ENCODE results near the gene DGKQ.
"Not testable (repeated sequence)": the region's sequence is repeated elsewhere in the genome, so short reads cannot be mapped to it uniquely, and the experiment has no call there.

DGKQ gene

GRCh38 chr4:1004071-1004418 is 30.7 kb upstream of the DGKQ start:
- Histone ChIP-seq H3K9ac (ENCODE audit: low read length) (no peak overlapping the region), H3K4me1 (ENCODE audit: control insufficient read depth, insufficient read depth, low read length) (peaks cover 2% of the 10 kb centered on the region), H3K27ac (ENCODE audit: low read depth, low read length) (no peak overlapping the region), H3K4me3 (ENCODE audit: low read length) (no peak overlapping the region), H3K36me3 (ENCODE audit: control insufficient read depth, insufficient read depth, low read length) (no peaks in the 10 kb centered on the region), H3K27me3 (ENCODE audit: control insufficient read depth, insufficient read depth, low read length) (peaks cover 47% of the 10 kb centered on the region)

- no peak overlapping the region for H3K27ac ChIP-seq (ENCODE audit: low read depth, low read length)
- no peaks in the 10 kb centered on the region for H3K4me1 ChIP-seq (ENCODE audit: control insufficient read depth, insufficient read depth, low read length)
- no peak overlapping the region for H3K9ac ChIP-seq (ENCODE audit: low read length)
- H3K27me3 ChIP-seq (ENCODE audit: control insufficient read depth, insufficient read depth, low read length): peaks cover 49% of the 10 kb centered on the region
- H3K36me3 ChIP-seq (ENCODE audit: control insufficient read depth, insufficient read depth, low read length): no peaks in the 10 kb centered on the region
- H3K4me3 ChIP-seq (ENCODE audit: low read length): no peak overlapping the region
These were observed 30.1 kb upstream of the DGKQ start for GRCh38 chr4:1003271-1004070.

- peaks cover 48% of the 10 kb centered on the region for H3K27me3 ChIP-seq (ENCODE audit: control insufficient read depth, insufficient read depth, low read length)
- no peaks in the 10 kb centered on the region for H3K36me3 ChIP-seq (ENCODE audit: control insufficient read depth, insufficient read depth, low read length)
- no peaks in the 10 kb centered on the region for H3K4me1 ChIP-seq (ENCODE audit: control insufficient read depth, insufficient read depth, low read length)
- H3K9ac ChIP-seq (ENCODE audit: low read length): no peak overlapping the region
- H3K27ac ChIP-seq (ENCODE audit: low read depth, low read length): no peak overlapping the region
- no peak overlapping the region for H3K4me3 ChIP-seq (ENCODE audit: low read length)
These were observed 29.4 kb upstream of the DGKQ start for GRCh38 chr4:1002631-1003251.

- H3K27me3 ChIP-seq (ENCODE audit: control insufficient read depth, insufficient read depth, low read length): peaks cover 52% of the 10 kb centered on the region
- no peak overlapping the region for H3K27ac ChIP-seq (ENCODE audit: low read depth, low read length)
- H3K4me3 ChIP-seq (ENCODE audit: low read length): no peak overlapping the region
- H3K9ac ChIP-seq (ENCODE audit: low read length): no peak overlapping the region
- no peaks in the 10 kb centered on the region for H3K4me1 ChIP-seq (ENCODE audit: control insufficient read depth, insufficient read depth, low read length)
- no peaks in the 10 kb centered on the region for H3K36me3 ChIP-seq (ENCODE audit: control insufficient read depth, insufficient read depth, low read length)
These were observed 28.8 kb upstream of the DGKQ start for GRCh38 chr4:1002131-1002630.

GRCh38 chr4:1001561-1002130 is 28.3 kb upstream of the DGKQ start:
- no peak overlapping the region for H3K4me3 ChIP-seq (ENCODE audit: low read length)
- peaks cover 53% of the 10 kb centered on the region for H3K27me3 ChIP-seq (ENCODE audit: control insufficient read depth, insufficient read depth, low read length)

GRCh38 chr4:1000686-1001260 is 27.4 kb upstream of the DGKQ start:
- no peaks in the 10 kb centered on the region for H3K4me1 ChIP-seq (ENCODE audit: control insufficient read depth, insufficient read depth, low read length)
- no peak overlapping the region for H3K9ac ChIP-seq (ENCODE audit: low read length)
- H3K4me3 ChIP-seq (ENCODE audit: low read length): no peak overlapping the region
- no peak overlapping the region for H3K27ac ChIP-seq (ENCODE audit: low read depth, low read length)
- no peaks in the 10 kb centered on the region for H3K36me3 ChIP-seq (ENCODE audit: control insufficient read depth, insufficient read depth, low read length)
- peaks cover 57% of the 10 kb centered on the region for H3K27me3 ChIP-seq (ENCODE audit: control insufficient read depth, insufficient read depth, low read length)

More at GRCh38 chr4:1001561-1002130, 28.3 kb upstream of the DGKQ start:
- H3K9ac ChIP-seq (ENCODE audit: low read length): no peak overlapping the region
- no peaks in the 10 kb centered on the region for H3K36me3 ChIP-seq (ENCODE audit: control insufficient read depth, insufficient read depth, low read length)
- no peak overlapping the region for H3K27ac ChIP-seq (ENCODE audit: low read depth, low read length)
- H3K4me1 ChIP-seq (ENCODE audit: control insufficient read depth, insufficient read depth, low read length): no peaks in the 10 kb centered on the region

- H3K4me1 ChIP-seq (ENCODE audit: control insufficient read depth, insufficient read depth, low read length): no peaks in the 10 kb centered on the region
- no peaks in the 10 kb centered on the region for H3K36me3 ChIP-seq (ENCODE audit: control insufficient read depth, insufficient read depth, low read length)
- H3K4me3 ChIP-seq (ENCODE audit: low read length): no peak overlapping the region
- H3K9ac ChIP-seq (ENCODE audit: low read length): no peak overlapping the region
- H3K27me3 ChIP-seq (ENCODE audit: control insufficient read depth, insufficient read depth, low read length): peaks cover 50% of the 10 kb centered on the region
- H3K27ac ChIP-seq (ENCODE audit: low read depth, low read length): no peak overlapping the region
These were observed 26.6 kb upstream of the DGKQ start for GRCh38 chr4:999882-1000425.

- not testable (repeated sequence) for H3K36me3 ChIP-seq (ENCODE audit: control insufficient read depth, insufficient read depth, low read length); H3K9ac ChIP-seq (ENCODE audit: low read length); H3K4me1 ChIP-seq (ENCODE audit: control insufficient read depth, insufficient read depth, low read length); H3K4me3 ChIP-seq (ENCODE audit: low read length); H3K27ac ChIP-seq (ENCODE audit: low read depth, low read length)
- peaks cover 45% of the 10 kb centered on the region for H3K27me3 ChIP-seq (ENCODE audit: control insufficient read depth, insufficient read depth, low read length)
These were observed 26.0 kb upstream of the DGKQ start for GRCh38 chr4:999240-999863.

- Histone ChIP-seq H3K9ac (ENCODE audit: low read length) (no peak overlapping the region), H3K36me3 (ENCODE audit: control insufficient read depth, insufficient read depth, low read length) (no peaks in the 10 kb centered on the region), H3K4me1 (ENCODE audit: control insufficient read depth, insufficient read depth, low read length) (no peaks in the 10 kb centered on the region), H3K27me3 (ENCODE audit: control insufficient read depth, insufficient read depth, low read length) (peaks cover 42% of the 10 kb centered on the region), H3K4me3 (ENCODE audit: low read length) (no peak overlapping the region), H3K27ac (ENCODE audit: low read depth, low read length) (no peak overlapping the region)
These were observed 24.8 kb upstream of the DGKQ start for GRCh38 chr4:998096-998691.

- Histone ChIP-seq H3K4me3 (ENCODE audit: low read length) (peak overlapping the region; percentile 32), H3K36me3 (ENCODE audit: control insufficient read depth, insufficient read depth, low read length) (no peaks in the 10 kb centered on the region), H3K27me3 (ENCODE audit: control insufficient read depth, insufficient read depth, low read length) (peaks cover 42% of the 10 kb centered on the region), H3K4me1 (ENCODE audit: control insufficient read depth, insufficient read depth, low read length) (no peaks in the 10 kb centered on the region), H3K27ac (ENCODE audit: low read depth, low read length) (no peak overlapping the region), H3K9ac (ENCODE audit: low read length) (no peak overlapping the region)
These were observed 24.2 kb upstream of the DGKQ start for GRCh38 chr4:997375-998071.

- Histone ChIP-seq H3K4me1 (ENCODE audit: control insufficient read depth, insufficient read depth, low read length) (no peaks in the 10 kb centered on the region), H3K9ac (ENCODE audit: low read length) (no peak overlapping the region), H3K27me3 (ENCODE audit: control insufficient read depth, insufficient read depth, low read length) (peaks cover 39% of the 10 kb centered on the region), H3K27ac (ENCODE audit: low read depth, low read length) (no peak overlapping the region), H3K4me3 (ENCODE audit: low read length) (no peak overlapping the region), H3K36me3 (ENCODE audit: control insufficient read depth, insufficient read depth, low read length) (no peaks in the 10 kb centered on the region)
These were observed 23.6 kb upstream of the DGKQ start for GRCh38 chr4:996997-997374.
